WTC11 (cell line): ENCODE measurements around the gene FRS3. TPM values are rescaled to one million over a fixed set of nuclear protein-coding genes. Genes with fewer than 3 reads are reported as not detected.

ENCODE experiments used
- ATAC-seq: fragments of 200-7000 bp; cut with Tn5 transposase; 2 replicates; pipeline ENCODE4 v1.10.0; 2021; ENCODE audit warnings: mild to moderate bottlenecking, moderate library complexity
- CTCF ChIA-PET: fragments of 300-600 bp; sonication (Branson Sonifier 250); formaldehyde crosslinking; loops from one replicate; lab custom pipeline; 2021; ENCODE audit warnings: antibody characterized with exemption; lab: Charles Lee
- POLR2A ChIA-PET: fragments of 350-600 bp; sonication (Branson Sonifier 250); formaldehyde crosslinking; loops from one replicate; lab custom pipeline; 2021; ENCODE audit warnings: antibody characterized with exemption; lab: Charles Lee
- DNase-seq: peaks from one replicate; pipeline ENCODE4 v3.0.0; 2021; ENCODE audit warnings: low spot score
- H3K27ac Mint-ChIP-seq: 2 replicates; pipeline ENCODE4 v1.8.0; 2021; ENCODE audit warnings: mixed read lengths
- H3K27me3 Mint-ChIP-seq: 2 replicates; pipeline ENCODE4 v1.8.0; 2021; ENCODE audit warnings: low read depth, mild to moderate bottlenecking, moderate library complexity, mixed read lengths
- H3K36me3 Mint-ChIP-seq: 2 replicates; pipeline ENCODE4 v1.8.0; 2021; ENCODE audit warnings: mixed read lengths
- H3K4me1 Mint-ChIP-seq: 2 replicates; pipeline ENCODE4 v1.8.0; 2022; ENCODE audit warnings: mixed read lengths
- H3K4me3 Mint-ChIP-seq: 2 replicates; pipeline ENCODE4 v1.8.0; 2021; ENCODE audit warnings: mild to moderate bottlenecking, moderate library complexity, mixed read lengths
- H3K9me3 Mint-ChIP-seq: 2 replicates; pipeline ENCODE4 v1.8.0; 2021; ENCODE audit warnings: mixed read lengths
- ARID4B ChIP-seq: sonication (generic); formaldehyde crosslinking; IDR thresholded peaks from 2 replicates; pipeline ENCODE4 v1.8.0; 2023; ENCODE audit warnings: missing genetic modification reagents, mild to moderate bottlenecking, borderline replicate concordance
- FOXK1 ChIP-seq: sonication (generic); formaldehyde crosslinking; IDR thresholded peaks from 2 replicates; pipeline ENCODE4 v1.8.0; 2022; ENCODE audit warnings: mild to moderate bottlenecking, moderate library complexity, missing genetic modification reagents
- FOXP1 ChIP-seq: sonication (generic); formaldehyde crosslinking; IDR thresholded peaks from 2 replicates; pipeline ENCODE4 v1.8.0; 2022; ENCODE audit warnings: missing genetic modification reagents, mild to moderate bottlenecking, moderate library complexity, borderline replicate concordance
- GTF2I ChIP-seq: fragments of 250-450 bp; sonication (Bioruptor Pico); conservative IDR thresholded peaks from 2 replicates; pipeline ENCODE4 v1.4.0; 2021; ENCODE audit warnings: mild to moderate bottlenecking
- JAZF1 ChIP-seq: fragments of 250-450 bp; sonication (Bioruptor Pico); IDR thresholded peaks from 2 replicates; pipeline ENCODE4 v1.9.0; 2021; ENCODE audit warnings: moderate library complexity, mild to moderate bottlenecking, inconsistent platforms
- NR1H2 ChIP-seq: sonication (generic); formaldehyde crosslinking; IDR thresholded peaks from 2 replicates; pipeline ENCODE4 v1.9.0; 2021; ENCODE audit warnings: mild to moderate bottlenecking, moderate library complexity, missing genetic modification reagents
- PRRX2 ChIP-seq: fragments of 250-450 bp; sonication (Bioruptor Pico); IDR thresholded peaks from 2 replicates; pipeline ENCODE4 v1.8.0; 2021; ENCODE audit warnings: mild to moderate bottlenecking
- RELA ChIP-seq: sonication (generic); formaldehyde crosslinking; IDR thresholded peaks from 2 replicates; pipeline ENCODE4 v1.8.1; 2022; ENCODE audit warnings: missing genetic modification reagents, mild to moderate bottlenecking, borderline replicate concordance
- RORB ChIP-seq: fragments of 250-450 bp; sonication (Bioruptor Pico); IDR thresholded peaks from 2 replicates; pipeline ENCODE4 v1.9.0; 2021; ENCODE audit warnings: mild to moderate bottlenecking
- SP1 ChIP-seq: sonication (generic); formaldehyde crosslinking; conservative IDR thresholded peaks from 2 replicates; pipeline ENCODE4 v1.8.1; 2022; ENCODE audit warnings: missing genetic modification reagents
- ZBTB21 ChIP-seq: sonication (generic); formaldehyde crosslinking; IDR thresholded peaks from 2 replicates; pipeline ENCODE4 v1.8.1; 2023; ENCODE audit warnings: mild to moderate bottlenecking, missing genetic modification reagents, borderline replicate concordance
- ZNF121 ChIP-seq: sonication (generic); formaldehyde crosslinking; IDR thresholded peaks from 2 replicates; pipeline ENCODE4 v1.8.0; 2023; ENCODE audit warnings: missing genetic modification reagents
- ZNF138 ChIP-seq: sonication (generic); formaldehyde crosslinking; conservative IDR thresholded peaks from 2 replicates; pipeline ENCODE4 v1.8.1; 2022; ENCODE audit warnings: mild to moderate bottlenecking, moderate library complexity, missing genetic modification reagents
- ZNF232 ChIP-seq: sonication (generic); formaldehyde crosslinking; IDR thresholded peaks from 2 replicates; pipeline ENCODE4 v1.8.0; 2022; ENCODE audit warnings: mild to moderate bottlenecking, missing genetic modification reagents
- ZNF263 ChIP-seq: sonication (generic); formaldehyde crosslinking; IDR thresholded peaks from 2 replicates; pipeline ENCODE4 v1.8.1; 2022; ENCODE audit warnings: low read depth, mild to moderate bottlenecking, moderate library complexity, missing genetic modification reagents
- ZNF317 ChIP-seq: sonication (generic); formaldehyde crosslinking; IDR thresholded peaks from 2 replicates; pipeline ENCODE4 v1.8.1; 2023; ENCODE audit warnings: low read depth, mild to moderate bottlenecking, moderate library complexity, missing genetic modification reagents, borderline replicate concordance
- ZNF416 ChIP-seq: fragments of 250-450 bp; sonication (Bioruptor Pico); IDR thresholded peaks from 2 replicates; pipeline ENCODE4 v1.9.0; 2021; ENCODE audit warnings: mild to moderate bottlenecking, inconsistent platforms
- ZNF671 ChIP-seq: fragments of 250-450 bp; sonication (Bioruptor Pico); IDR thresholded peaks from 2 replicates; pipeline ENCODE4 v1.8.0; 2021; ENCODE audit warnings: mild to moderate bottlenecking
- total RNA-seq: library from RNA; stranded (reverse); gene quantifications from 3 replicates; pipeline ENCODE4 v1.2.3, GENCODE V29; 2021
- TF ChIP-seq, protein P1 (sequence below): sonication (generic); formaldehyde crosslinking; IDR thresholded peaks from 2 replicates; pipeline ENCODE4 v1.8.1; 2023; ENCODE audit warnings: mild to moderate bottlenecking, missing genetic modification reagents, borderline replicate concordance
- TF ChIP-seq, protein P2 (sequence below): fragments of 250-450 bp; sonication (Bioruptor Pico); IDR thresholded peaks from 2 replicates; pipeline ENCODE4 v1.9.0; 2021; ENCODE audit warnings: moderate library complexity, mild to moderate bottlenecking, inconsistent platforms, borderline replicate concordance
- TF ChIP-seq, protein P3 (sequence below): sonication (generic); formaldehyde crosslinking; IDR thresholded peaks from 2 replicates; pipeline ENCODE4 v1.8.1; 2023; ENCODE audit warnings: mild to moderate bottlenecking, missing genetic modification reagents, moderate library complexity
- TF ChIP-seq, protein P4 (sequence below): fragments of 250-450 bp; sonication (Bioruptor Pico); IDR thresholded peaks from 2 replicates; pipeline ENCODE4 v1.9.0; 2021; ENCODE audit warnings: mild to moderate bottlenecking
- TF ChIP-seq, protein P5 (sequence below): sonication (generic); formaldehyde crosslinking; IDR thresholded peaks from 2 replicates; pipeline ENCODE4 v1.8.0; 2022; ENCODE audit warnings: mild to moderate bottlenecking, missing genetic modification reagents

Gene FRS3
- total RNA-seq, 1 experiment from 2014 or later: 7.8 TPM

GRCh38 chr6:41757271-41757670 is 22.4 kb downstream of the FRS3 start:
- DNase-seq: no peak
- TF ChIP-seq ARID4B (CRISPR knock-in tag): no peak
- TF ChIP-seq FOXP1 (CRISPR knock-in tag): no peak
- TF ChIP-seq ZNF416 (CRISPR knock-in tag): no peak
- no peak for TF ChIP-seq RORB
- TF ChIP-seq GTF2I: no peak
- no peak for TF ChIP-seq RELA
- TF ChIP-seq SP1 (CRISPR knock-in tag): no peak
- TF ChIP-seq ZNF317 (CRISPR knock-in tag): no peak
- no peak for TF ChIP-seq ZBTB21 (CRISPR knock-in tag)
- no peak for TF ChIP-seq FOXK1 (CRISPR knock-in tag)
- TF ChIP-seq, protein P1, sequence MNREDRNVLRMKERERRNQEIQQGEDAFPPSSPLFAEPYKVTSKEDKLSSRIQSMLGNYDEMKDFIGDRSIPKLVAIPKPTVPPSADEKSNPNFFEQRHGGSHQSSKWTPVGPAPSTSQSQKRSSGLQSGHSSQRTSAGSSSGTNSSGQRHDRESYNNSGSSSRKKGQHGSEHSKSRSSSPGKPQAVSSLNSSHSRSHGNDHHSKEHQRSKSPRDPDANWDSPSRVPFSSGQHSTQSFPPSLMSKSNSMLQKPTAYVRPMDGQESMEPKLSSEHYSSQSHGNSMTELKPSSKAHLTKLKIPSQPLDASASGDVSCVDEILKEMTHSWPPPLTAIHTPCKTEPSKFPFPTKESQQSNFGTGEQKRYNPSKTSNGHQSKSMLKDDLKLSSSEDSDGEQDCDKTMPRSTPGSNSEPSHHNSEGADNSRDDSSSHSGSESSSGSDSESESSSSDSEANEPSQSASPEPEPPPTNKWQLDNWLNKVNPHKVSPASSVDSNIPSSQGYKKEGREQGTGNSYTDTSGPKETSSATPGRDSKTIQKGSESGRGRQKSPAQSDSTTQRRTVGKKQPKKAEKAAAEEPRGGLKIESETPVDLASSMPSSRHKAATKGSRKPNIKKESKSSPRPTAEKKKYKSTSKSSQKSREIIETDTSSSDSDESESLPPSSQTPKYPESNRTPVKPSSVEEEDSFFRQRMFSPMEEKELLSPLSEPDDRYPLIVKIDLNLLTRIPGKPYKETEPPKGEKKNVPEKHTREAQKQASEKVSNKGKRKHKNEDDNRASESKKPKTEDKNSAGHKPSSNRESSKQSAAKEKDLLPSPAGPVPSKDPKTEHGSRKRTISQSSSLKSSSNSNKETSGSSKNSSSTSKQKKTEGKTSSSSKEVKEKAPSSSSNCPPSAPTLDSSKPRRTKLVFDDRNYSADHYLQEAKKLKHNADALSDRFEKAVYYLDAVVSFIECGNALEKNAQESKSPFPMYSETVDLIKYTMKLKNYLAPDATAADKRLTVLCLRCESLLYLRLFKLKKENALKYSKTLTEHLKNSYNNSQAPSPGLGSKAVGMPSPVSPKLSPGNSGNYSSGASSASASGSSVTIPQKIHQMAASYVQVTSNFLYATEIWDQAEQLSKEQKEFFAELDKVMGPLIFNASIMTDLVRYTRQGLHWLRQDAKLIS (CRISPR knock-in tag): no peak
- TF ChIP-seq, protein P2, sequence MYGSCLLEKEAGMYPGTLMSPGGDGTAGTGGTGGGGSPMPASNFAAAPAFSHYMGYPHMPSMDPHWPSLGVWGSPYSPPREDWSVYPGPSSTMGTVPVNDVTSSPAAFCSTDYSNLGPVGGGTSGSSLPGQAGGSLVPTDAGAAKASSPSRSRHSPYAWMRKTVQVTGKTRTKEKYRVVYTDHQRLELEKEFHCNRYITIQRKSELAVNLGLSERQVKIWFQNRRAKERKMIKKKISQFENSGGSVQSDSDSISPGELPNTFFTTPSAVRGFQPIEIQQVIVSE (CRISPR knock-in tag): no peak
- TF ChIP-seq, protein P3, sequence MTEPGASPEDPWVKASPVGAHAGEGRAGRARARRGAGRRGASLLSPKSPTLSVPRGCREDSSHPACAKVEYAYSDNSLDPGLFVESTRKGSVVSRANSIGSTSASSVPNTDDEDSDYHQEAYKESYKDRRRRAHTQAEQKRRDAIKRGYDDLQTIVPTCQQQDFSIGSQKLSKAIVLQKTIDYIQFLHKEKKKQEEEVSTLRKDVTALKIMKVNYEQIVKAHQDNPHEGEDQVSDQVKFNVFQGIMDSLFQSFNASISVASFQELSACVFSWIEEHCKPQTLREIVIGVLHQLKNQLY (CRISPR knock-in tag): no peak
- TF ChIP-seq NR1H2: no peak
- no peak for TF ChIP-seq ZNF232 (CRISPR knock-in tag)
- no peak for TF ChIP-seq ZNF138 (CRISPR knock-in tag)
- Mint-ChIP-seq H3K27me3 (peaks cover 3% of the 10 kb centered on the region; the same call in 1 of the 2 replicates), H3K9me3 (no peaks in the 10 kb centered on the region), H3K4me3 (no peak overlapping the region), H3K4me1 (peaks cover 6% of the 10 kb centered on the region), H3K36me3 (no peaks in the 10 kb centered on the region), H3K27ac (no peak overlapping the region)
- ATAC-seq: no peak
- CTCF ChIA-PET: interaction anchor here (1.5 kb wide), 1 partner anchor 22 kb away, joined by 4 read pairs; the partner anchor contains the start of gene TFEB
- POLR2A ChIA-PET: no interaction called here

GRCh38 chr6:41756354-41756753 is 23.3 kb downstream of the FRS3 start:
- H3K27me3 Mint-ChIP-seq: peaks cover 3% of the 10 kb centered on the region; the same call in 1 of the 2 replicates
- POLR2A ChIA-PET: no interaction called here
- H3K4me3 Mint-ChIP-seq: no peak overlapping the region
- ATAC-seq: no peak
- peaks cover 6% of the 10 kb centered on the region for H3K4me1 Mint-ChIP-seq
- no peak for TF ChIP-seq ZNF263 (CRISPR knock-in tag)
- TF ChIP-seq ZNF671 (CRISPR knock-in tag): no peak
- no peak for TF ChIP-seq PRRX2 (CRISPR knock-in tag)
- no peak for TF ChIP-seq JAZF1 (CRISPR knock-in tag)
- TF ChIP-seq, protein P4, sequence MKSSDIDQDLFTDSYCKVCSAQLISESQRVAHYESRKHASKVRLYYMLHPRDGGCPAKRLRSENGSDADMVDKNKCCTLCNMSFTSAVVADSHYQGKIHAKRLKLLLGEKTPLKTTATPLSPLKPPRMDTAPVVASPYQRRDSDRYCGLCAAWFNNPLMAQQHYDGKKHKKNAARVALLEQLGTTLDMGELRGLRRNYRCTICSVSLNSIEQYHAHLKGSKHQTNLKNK: no peak
- no peak for TF ChIP-seq NR1H2
- no peak for TF ChIP-seq FOXP1 (CRISPR knock-in tag)
- TF ChIP-seq GTF2I: no peak
- TF ChIP-seq ZNF121 (CRISPR knock-in tag): no peak
- TF ChIP-seq, protein P5, sequence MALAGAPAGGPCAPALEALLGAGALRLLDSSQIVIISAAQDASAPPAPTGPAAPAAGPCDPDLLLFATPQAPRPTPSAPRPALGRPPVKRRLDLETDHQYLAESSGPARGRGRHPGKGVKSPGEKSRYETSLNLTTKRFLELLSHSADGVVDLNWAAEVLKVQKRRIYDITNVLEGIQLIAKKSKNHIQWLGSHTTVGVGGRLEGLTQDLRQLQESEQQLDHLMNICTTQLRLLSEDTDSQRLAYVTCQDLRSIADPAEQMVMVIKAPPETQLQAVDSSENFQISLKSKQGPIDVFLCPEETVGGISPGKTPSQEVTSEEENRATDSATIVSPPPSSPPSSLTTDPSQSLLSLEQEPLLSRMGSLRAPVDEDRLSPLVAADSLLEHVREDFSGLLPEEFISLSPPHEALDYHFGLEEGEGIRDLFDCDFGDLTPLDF: no peak
- TF ChIP-seq, all 79 proteins: peak for 0
- CTCF ChIA-PET: interaction anchor here (0.7 to 1.2 kb wide), 3 partner anchors 9 to 31 kb away, joined by 3 read pairs; no protein-coding TSS in a partner anchor
- no peaks in the 10 kb centered on the region for H3K9me3 Mint-ChIP-seq
- no peak overlapping the region for H3K27ac Mint-ChIP-seq
- H3K36me3 Mint-ChIP-seq: no peaks in the 10 kb centered on the region
- DNase-seq: no peak
